Glomerular visceral epithelial cell (primary cell): ENCODE measurements around the gene PARD3.

ENCODE experiments used
- DNase-seq: peaks from one replicate; pipeline ENCODE4 v3.0.0-alpha.2; 2016; ENCODE audit errors: extremely low spot score

PARD3 gene

GRCh38 chr10:34824870-34825269, 9.8 kb upstream of the PARD3 start:
- peak; percentile 23 for DNase-seq

- peak; percentile 37 for DNase-seq
These were observed 6.8 kb upstream of the PARD3 start for GRCh38 chr10:34821587-34822585.

GRCh38 chr10:34817586-34817985, 2.5 kb upstream of the PARD3 start:
- DNase-seq, result no peak

GRCh38 chr10:34817054-34817453, 2.0 kb upstream of the PARD3 start:
- no peak for DNase-seq

GRCh38 chr10:34816501-34817002, 1.5 kb upstream of the PARD3 start:
- DNase-seq, result no peak

GRCh38 chr10:34816085-34816496, 995 bp upstream of the PARD3 start:
- no peak for DNase-seq

- no peak for DNase-seq
These were observed 247 bp downstream of the PARD3 start for GRCh38 chr10:34814913-34815184.

GRCh38 chr10:34814223-34814912, 728 bp downstream of the PARD3 start:
- peak; percentile 55 for DNase-seq

- DNase-seq, result peak; percentile 60
These were observed 1.4 kb downstream of the PARD3 start for GRCh38 chr10:34813626-34814222.

- DNase-seq, result peak; percentile 23
These were observed 2.3 kb downstream of the PARD3 start for GRCh38 chr10:34812771-34813170.

GRCh38 chr10:34811968-34812514, 3.1 kb downstream of the PARD3 start:
- DNase-seq, result peak; percentile 84

GRCh38 chr10:34811126-34811967, 3.7 kb downstream of the PARD3 start:
- no peak for DNase-seq

- DNase-seq, result peak; percentile 60
These were observed 5.3 kb downstream of the PARD3 start for GRCh38 chr10:34809796-34810195.

GRCh38 chr10:34808801-34809745, 6.0 kb downstream of the PARD3 start:
- DNase-seq, result peak; percentile 86

- DNase-seq, result no peak
These were observed 6.8 kb downstream of the PARD3 start for GRCh38 chr10:34808336-34808735.

- DNase-seq, result peak; percentile 75
These were observed 10.8 kb downstream of the PARD3 start for GRCh38 chr10:34804306-34804705.

- DNase-seq, result no peak
These were observed 12.4 kb downstream of the PARD3 start for GRCh38 chr10:34802692-34803091.

GRCh38 chr10:34801097-34801733, 13.9 kb downstream of the PARD3 start:
- DNase-seq, result no peak

GRCh38 chr10:34800624-34801023, 14.5 kb downstream of the PARD3 start:
- DNase-seq, result no peak

- DNase-seq, result no peak
These were observed 16.4 kb downstream of the PARD3 start for GRCh38 chr10:34798654-34799053.
